ENCODE measurements around the gene NIBAN1.
"Not testable (repeated sequence)": the region's sequence is repeated elsewhere in the genome, so short reads cannot be mapped to it uniquely, and the experiment has no call there.

NIBAN1 gene, protein sequence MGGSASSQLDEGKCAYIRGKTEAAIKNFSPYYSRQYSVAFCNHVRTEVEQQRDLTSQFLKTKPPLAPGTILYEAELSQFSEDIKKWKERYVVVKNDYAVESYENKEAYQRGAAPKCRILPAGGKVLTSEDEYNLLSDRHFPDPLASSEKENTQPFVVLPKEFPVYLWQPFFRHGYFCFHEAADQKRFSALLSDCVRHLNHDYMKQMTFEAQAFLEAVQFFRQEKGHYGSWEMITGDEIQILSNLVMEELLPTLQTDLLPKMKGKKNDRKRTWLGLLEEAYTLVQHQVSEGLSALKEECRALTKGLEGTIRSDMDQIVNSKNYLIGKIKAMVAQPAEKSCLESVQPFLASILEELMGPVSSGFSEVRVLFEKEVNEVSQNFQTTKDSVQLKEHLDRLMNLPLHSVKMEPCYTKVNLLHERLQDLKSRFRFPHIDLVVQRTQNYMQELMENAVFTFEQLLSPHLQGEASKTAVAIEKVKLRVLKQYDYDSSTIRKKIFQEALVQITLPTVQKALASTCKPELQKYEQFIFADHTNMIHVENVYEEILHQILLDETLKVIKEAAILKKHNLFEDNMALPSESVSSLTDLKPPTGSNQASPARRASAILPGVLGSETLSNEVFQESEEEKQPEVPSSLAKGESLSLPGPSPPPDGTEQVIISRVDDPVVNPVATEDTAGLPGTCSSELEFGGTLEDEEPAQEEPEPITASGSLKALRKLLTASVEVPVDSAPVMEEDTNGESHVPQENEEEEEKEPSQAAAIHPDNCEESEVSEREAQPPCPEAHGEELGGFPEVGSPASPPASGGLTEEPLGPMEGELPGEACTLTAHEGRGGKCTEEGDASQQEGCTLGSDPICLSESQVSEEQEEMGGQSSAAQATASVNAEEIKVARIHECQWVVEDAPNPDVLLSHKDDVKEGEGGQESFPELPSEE

DNA sequence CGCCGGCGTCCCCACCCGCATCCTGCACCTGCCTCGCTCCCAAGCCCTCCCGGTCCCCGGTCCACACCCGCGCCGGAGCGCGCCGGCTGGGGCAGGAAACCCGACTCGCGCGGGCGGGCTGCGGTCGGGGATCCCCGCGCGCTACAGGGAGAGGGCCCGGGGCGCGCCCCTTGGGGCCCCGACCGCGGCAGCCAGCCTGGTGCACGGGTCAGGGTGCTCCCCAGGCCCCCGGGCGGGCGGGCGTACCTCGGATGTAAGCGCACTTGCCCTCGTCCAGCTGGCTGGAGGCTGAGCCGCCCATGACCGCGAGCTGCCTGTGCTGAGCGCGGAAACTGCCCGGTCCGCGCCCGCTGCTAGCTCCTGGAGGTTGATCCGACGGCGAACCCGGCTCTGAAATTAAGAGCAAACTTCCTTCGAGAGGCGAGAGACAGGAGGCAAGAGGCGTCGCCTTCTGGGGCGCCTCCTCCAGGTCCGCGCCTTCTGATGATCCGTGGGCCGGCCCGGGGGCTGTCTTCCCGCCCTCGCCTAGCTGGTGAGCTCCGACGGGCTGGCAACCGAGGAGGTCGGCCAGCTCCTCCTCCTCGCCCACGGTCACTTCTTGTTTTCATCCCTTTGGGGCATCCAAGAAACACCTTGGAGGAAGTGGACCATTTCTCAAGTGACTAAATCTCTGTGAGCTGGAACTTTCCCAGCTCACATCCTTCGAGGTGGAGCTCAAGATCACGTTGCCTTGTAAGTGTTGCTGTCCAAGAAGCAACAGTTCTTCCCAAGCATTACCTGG is at the start of gene NIBAN1:
Gene NIBAN1, minus strand, starts transcription at position 453 of the 781 bp plus-strand sequence. Its CDS starts 152 bp downstream, at position 301.
- no peak for DNase-seq

DNA sequence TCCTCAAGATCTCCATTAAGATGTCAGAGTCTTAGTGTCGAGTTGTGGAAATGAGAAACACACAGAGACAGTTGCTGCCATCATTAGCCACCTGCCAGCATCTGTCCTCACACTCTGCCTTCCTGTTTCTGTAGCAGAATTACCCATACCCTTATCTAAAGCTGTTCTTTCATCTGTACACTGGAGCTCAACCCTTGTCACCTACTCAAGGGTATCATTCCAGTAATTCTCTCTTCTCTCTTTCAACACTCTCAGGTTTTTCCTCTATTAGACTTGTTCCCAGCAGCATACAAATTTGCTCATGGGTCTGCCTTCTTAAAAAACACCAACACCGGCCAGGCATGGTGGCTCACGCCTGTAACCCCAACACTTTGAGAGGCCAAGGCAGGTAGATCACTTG is 43.7 kb upstream of the NIBAN1 start:
- DNase-seq: no peak

DNA sequence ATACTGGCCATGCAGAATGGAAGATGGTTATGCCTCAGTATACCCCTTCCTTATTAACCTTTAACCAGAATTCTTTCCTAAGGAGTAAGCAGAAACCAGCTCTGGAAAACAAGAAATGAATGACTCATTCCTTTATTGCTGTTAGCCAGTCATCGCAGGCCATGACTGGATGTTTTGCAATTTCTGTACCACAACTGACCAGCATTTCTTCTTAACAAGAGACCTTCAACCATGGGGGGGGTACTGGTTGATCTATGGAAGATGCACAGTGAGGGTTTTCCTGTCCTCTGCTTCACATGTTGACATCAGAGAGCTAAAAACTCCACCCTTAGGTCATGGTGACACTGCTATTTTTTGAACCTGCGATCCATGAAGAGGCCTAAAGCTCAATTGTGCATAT is 43.0 kb upstream of the NIBAN1 start:
- DNase-seq: peak; percentile 25

DNA sequence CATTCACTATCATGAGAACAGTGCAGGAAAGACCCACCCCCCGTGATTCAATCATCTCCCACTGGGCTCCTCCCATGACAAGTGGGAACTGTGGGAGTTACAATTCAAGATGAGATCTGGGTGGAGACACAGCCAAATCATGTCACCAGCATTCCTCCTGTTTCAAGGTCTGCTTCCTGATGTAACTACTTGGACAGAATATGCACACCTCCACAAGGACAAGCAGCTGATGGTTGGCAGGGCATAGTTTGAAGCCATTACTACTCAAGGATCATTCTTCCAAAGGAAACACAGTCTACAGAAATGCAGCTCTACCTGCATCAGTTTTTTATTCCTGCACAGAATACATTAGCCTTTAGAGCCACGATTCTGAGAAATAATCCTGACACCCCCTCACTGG is 42.6 kb upstream of the NIBAN1 start:
- DNase-seq: no peak

DNA sequence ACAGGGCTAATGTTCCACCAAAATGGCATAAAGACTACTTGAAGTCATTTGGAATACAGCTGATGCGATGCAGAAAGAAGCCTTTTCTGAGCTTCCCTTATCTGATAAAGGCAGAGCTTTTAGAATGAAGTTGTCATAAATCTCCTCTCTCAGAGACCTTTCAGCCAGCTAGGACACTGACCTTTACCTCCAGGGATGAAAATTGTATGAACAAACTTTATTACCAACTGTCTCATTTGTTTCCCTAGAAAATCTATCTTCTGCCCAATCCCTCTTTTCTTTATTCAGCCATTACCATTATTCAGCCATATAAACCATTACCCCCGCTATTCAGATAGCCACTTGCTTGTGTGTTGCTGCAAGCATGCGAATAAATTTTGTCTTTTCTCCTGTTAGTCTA is 41.3 kb upstream of the NIBAN1 start:
- DNase-seq: no peak

DNA sequence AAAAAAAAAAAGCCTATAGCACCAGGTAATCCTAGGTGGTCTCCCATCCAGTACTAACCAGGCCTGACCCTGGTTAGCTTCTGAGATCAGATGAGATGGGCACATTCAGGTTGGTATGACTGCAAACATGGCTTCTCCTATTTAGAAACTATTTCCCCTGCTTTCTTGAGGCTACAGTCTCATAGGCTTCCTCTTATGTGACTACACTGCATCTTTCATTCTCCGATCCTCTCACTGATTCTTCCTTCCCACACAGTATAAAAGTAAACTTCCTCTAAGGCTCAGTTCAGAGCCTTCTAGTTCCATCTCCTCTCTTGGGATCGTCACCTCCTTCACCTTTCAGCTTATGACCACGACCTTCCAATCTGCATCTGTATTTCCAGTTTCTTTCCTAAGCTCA is 40.6 kb upstream of the NIBAN1 start:
- no peak for DNase-seq

DNA sequence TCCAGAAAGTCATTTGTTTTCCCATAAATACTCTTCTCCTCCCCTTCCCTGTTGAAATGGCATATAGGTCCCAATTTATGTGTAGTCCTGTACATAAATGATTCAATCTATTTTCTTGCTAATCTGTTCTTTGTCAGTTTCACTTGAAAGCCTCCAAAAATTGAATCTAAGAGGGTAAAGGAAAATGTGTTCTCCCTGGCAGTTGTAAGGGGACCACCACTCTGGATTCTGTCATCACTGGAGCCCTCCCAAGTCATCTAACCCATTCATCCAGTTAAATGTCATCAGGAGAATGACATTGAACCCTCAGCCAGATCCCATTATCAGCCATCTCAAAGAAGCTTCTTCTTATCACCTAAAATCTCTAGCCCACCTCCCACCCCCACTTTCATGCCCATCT is 36.1 kb upstream of the NIBAN1 start:
- DNase-seq: no peak

DNA sequence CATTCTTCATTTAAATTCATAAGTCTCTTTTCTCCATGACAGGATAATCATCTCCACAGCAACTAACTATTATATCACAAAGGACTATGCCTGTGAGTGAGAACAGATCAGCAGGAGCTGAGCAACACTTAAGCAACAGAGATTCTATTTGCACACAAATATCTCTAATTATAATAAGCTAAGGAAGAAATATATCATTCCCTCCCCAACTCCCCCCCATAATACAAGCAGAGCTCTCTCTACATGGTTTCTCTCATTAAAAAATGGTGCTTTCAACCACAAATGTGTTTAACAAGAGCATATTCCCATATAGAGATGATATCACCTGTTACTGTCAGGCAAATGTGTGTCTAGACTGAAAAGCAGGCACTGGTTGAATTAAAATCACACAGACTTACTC is 34.5 kb upstream of the NIBAN1 start:
- DNase-seq: no peak

DNA sequence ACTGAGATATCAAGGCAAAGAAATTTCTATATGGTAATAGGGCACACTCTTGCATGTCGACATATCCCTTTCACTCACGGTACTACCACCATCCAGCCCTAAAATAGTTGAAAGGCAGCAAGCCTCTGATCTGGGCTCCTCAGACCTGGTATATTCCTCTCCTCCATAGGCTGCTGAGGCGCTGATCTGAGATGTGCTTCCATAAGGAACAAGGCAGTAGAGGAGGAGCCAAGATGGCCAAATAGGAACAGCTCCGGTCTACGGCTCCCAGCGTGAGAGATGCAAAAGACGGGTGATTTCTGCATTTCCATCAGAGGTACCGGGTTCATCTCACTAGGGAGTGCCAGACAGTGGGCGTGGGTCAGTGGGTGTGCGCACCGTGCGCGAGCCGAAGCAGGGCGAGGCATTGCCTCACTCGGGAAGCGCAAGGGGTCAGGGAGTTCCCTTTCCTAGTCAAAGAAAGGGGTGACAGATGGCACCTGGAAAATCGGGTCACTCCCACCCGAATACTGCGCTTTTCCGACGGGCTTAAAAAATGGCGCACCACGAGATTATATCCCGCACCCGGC is 27.1 kb upstream of the NIBAN1 start:
- DNase-seq: not testable (repeated sequence)

DNA sequence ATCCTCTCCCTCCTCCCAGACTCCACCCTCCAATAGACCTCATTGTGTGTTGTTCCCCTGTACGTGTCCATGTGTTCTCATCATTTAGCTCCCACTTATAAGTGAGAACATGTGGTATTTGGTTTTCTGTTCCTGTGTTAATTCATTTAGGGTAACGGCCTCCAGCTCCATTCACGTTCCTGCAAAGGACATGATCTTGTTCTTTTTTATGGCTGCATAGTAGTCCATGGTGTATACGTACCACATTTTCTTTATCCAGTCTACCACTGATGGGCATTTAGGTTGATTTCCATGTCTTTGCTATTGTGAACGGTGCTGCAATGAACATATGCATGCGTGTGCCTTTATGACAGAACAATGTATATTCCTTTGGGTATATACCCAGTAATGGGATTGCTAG is 25.7 kb upstream of the NIBAN1 start:
- DNase-seq: not testable (repeated sequence)

DNA sequence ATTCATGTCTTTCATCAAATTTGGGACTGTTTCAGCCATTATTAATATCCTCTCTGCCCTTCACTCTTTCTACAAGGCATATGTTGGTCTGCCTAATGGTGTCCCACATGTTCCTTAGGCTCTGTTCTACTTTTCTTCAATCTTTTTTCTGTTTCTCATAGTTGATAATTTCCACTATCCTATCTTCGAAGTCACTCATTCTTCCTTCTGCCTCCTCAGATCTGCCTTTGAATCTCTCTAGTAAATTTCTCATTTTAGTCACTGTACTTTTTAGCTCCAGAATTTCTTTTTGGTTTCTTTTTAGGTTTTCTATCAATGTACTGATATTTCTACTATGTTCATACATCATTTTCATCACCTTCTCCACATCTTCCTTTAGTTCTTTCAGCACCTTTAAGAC is 20.0 kb upstream of the NIBAN1 start:
- no peak for DNase-seq

DNA sequence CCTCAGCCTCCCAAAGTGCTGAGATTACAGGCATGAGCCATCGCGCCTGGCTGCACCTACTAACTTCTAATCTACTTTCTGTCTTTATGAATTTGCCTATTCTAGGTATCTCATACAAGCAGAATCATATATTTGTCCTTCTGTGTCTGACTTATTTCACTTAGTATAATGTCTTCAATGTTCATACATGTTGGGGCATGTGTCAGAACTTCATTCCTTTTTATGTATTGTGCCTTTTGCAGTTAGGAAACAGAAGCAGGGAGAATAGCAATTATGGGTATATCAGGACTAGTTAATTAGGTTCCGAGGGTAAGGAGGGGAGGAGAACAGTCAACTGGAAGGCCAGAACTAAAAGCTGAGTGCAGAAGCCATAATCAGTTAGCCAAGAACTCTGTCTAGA is 18.0 kb upstream of the NIBAN1 start:
- no peak for DNase-seq

DNA sequence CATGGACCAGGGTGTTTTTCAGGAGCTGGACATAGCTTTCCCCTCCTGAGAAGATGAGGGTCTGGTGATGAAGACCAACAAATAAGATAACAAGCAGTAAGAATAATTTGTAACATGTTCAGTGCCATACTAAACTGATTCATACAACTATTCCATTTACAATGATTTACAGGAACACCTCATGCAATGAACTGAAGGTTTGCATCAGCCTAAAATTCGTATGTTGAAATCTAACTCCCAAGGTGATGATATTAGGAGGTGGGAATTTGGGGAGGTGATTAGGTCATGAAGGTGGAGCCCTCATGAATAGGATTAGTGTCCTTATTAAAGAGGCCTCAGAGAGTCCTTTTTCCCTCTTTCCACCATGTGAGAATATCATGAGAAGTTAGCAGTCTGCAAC is 15.9 kb upstream of the NIBAN1 start:
- no peak for DNase-seq

DNA sequence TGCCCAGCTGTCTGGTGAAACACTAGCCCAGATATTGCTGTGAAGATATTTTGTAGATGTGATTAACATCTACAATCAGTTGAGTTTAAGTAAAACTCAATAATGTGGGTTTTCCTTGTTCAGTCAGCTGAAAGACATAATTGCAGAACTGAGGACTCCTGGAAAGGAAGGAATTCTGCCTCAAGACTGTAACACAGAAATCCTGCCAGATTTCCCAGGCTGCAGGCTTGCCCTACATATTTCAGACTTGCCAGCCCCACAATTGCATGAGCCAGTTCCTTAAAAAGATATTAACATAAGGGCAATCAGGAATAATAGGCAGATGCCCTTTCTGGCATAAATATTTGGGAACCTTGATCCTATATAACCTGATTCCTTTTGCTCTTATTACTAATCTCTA is 14.2 kb upstream of the NIBAN1 start:
- DNase-seq: no peak

DNA sequence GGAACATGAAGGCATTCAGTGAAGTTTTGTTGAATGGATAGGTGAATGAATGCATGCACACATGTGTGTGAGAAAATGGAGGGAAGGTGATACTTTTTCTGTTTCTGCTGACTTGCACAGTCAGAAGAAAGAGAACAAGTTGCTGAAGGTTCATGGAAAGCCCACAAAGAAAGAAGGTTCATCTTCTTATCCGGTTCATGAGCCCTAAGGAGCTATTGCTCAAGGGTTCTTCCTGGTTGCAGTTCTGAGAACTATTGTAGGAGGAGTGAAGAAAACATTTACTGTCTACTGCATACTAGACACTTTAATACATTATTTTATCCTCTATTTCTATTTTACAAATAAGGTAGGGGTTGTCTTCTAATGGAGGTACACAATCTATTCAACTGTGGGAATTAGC is 13.4 kb upstream of the NIBAN1 start:
- no peak for DNase-seq

DNA sequence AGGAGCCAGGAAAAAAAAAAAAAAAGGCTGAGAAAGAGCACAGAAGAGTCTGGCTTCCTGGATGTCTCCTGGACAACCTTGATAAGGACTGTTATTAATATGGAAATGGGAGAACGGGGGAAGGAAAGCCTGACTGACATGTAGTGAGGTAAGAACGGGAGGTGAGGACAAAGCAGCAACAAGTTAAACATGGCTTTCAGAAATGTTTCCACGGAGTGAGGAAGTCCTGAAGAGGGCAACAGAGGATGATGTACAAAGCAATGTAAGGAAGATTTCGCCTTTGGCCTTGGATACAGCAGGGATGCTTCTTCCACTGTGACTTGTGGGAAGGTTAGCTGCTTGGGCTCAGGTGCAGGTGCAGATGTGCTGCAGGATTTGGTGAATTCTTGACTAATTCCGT is 11.9 kb upstream of the NIBAN1 start:
- no peak for DNase-seq

DNA sequence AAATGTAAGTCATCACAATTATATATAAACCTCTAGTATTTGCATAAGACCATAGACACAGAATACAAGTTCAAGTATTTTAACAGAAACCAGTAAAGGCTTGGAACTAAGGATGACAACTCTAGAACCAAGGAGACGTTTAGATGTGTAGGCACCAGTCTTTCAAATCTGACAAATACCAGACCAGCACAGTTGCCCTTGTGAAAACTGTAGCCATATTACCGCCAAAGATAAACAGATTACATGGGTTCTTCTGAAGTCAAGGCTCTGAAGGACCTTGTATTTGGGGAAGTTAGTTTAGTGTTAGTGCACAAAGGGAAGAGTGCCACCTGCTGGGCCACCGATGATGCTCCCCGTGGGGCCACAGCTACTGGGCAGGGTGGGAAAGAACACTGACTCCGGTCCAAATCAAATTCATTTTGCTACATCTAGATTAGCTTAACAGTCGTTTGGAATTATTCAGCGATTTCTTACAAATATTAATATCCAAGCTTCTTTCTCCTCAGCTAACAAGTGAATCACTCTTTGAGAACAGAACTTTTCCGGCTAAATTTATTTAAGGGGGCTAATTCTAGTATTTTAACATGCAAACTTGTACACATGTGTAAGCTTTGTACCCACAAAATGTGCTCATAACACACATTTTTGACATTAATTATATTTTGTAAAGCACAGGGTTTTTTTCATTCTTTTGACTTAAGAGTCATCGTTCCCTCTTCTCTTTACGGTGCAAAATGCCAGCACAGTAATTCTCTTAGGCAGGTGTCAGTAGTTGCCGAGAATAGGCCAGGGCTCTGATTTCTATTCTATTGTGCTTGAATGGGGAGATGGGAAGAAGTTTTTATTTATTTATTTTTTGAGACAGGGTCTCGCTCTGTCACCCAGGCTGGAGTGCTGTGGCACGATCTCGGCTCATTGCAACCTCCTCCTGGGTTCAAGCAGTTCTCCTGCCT is 8.0 kb upstream of the NIBAN1 start:
- DNase-seq: no peak

DNA sequence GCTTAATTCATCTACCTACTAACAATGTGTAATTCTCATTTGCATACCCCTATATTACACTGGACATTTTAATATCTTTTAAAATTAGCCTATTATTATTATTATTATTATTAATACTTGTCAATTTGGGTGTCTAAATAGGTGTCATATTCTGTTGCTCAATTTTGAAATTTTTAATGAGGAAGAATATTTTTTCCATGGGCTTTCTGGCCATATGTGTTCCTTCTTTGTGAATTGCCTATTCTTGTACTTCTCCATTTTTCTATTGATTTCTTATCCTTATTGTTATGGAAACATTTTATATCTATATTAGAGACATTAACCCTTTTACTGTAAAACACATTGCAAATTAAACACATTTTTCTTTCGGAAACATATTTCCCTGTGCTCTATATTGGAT is 6.4 kb upstream of the NIBAN1 start:
- no peak for DNase-seq

DNA sequence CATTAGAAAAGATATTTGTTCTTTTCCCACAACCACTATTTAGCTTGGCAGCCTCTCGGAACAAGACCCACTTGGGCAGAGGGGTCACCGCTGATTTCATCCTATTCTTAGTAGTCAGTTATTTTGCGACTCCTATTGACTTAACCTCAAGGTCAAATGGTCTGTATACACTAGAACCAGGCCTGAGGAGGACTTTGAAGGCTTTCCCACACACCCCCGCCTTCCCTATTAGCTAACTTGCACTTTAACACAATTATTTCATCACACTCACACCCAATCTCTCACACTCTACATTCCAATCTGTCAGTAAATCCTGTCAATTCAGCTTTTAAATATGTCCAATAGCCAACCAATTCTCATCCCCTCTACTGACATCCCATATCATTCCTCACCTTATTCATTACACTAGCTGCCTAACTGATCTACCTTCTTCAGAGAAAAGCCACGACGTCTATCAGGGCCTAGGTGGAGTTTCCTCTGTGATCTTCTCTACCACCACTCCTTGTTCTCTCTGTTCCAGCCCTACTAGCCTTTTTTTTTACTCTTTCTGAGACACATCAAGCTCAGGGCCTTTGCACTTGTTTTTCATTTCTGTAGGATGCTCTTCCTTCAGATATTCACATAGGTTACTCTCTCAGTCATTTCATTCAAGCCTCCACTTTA is 1.0 kb upstream of the NIBAN1 start:
- no peak for DNase-seq

DNA sequence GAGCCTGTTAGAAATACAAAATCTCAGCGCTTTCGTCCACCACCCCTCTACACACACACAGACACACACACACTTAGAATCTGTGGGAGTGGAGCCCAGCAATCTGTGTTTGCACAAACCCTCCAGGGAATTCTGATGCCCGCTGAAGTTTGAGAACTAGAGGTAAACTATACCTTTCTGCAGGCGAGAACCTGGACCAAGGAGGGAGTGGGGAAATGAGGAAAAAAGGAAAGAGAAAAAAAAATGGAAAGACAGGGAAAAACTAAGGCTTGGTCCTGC is 468 bp upstream of the NIBAN1 start:
- DNase-seq: no peak

DNA sequence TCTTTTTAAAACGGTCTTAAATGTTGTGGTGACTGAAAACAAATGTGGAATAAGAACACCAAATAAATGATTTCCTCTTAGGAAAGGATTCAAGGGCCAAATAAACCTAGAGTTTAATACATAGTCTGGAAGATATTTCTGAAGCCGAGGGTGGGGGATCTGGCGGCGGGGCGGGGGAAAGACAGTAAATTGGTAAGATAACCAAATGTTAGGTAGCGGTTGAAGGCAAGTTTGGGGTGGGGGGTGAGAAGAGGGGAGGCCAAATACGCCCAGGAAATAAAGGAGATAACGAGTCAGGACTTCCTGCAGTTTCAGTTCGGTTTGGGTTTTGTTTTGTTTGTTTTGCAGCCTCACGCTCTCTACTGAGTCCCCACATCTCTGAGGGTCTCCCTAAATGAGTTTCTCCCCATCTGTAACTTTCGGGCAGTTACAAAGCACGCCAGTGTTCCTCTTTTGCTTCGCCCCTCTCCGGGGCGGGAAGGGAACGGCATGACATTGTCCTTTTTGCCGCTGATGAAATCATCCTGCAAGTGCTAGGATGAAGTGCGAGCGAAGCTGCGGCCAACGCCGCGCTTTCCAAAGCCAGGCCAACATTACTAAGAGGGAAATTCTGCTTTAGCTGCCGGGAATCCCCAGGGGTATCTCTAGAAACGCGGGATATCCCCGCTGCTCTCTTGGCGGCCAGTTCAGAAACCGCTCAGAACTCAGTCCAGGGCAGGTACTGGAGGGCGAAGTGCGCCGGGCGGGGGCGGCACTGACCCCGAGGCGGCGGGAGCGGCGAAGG is 844 bp downstream of the NIBAN1 start:
- no peak for DNase-seq
